ENCODE results near the gene ZNF497. TPM values are rescaled to one million over a fixed set of nuclear protein-coding genes. Genes with fewer than 3 reads are reported as not detected.

Gene ZNF497
- total and polyA plus RNA-seq, 2 of the 13 experiments (the other 11 are each of a cell fraction or from before 2014, with no cell fraction given), result 1.5 to 1.9 TPM

- no peak for TF ChIP-seq ZNF275 (CRISPR knock-in tag; IDR thresholded peaks at IDR 0.05; ENCODE audit: borderline replicate concordance)
- peak; percentile 85 for TF ChIP-seq NRL (CRISPR knock-in tag; IDR thresholded peaks at IDR 0.05; ENCODE audit: borderline replicate concordance)
- TF ChIP-seq PRPF4 (IDR thresholded peaks at IDR 0.05; ENCODE audit: low read depth, low read length, poor library complexity, severe bottlenecking), result no peak
- TF ChIP-seq ZNF337 (CRISPR knock-in tag; IDR thresholded peaks at IDR 0.05; ENCODE audit: borderline replicate concordance, low read depth), result 0 out of 2 replicates have a peak, but pooled peaks have one; percentile 59
- TF ChIP-seq ZNF501 (CRISPR knock-in tag; IDR thresholded peaks at IDR 0.05), result peak; percentile 94
- peak; percentile 57; the same call in 1 of the 2 replicates for TF ChIP-seq ZNF749 (CRISPR knock-in tag; IDR thresholded peaks at IDR 0.05; ENCODE audit: borderline replicate concordance)
- peak; percentile 56; the same call in 1 of the 2 replicates for TF ChIP-seq THAP9 (CRISPR knock-in tag; IDR thresholded peaks at IDR 0.05; ENCODE audit: borderline replicate concordance)
- TF ChIP-seq ZNF891 (CRISPR knock-in tag; IDR thresholded peaks at IDR 0.05), result 0 out of 2 replicates have a peak, but pooled peaks have one; percentile 48
- peak; percentile 98 for TF ChIP-seq RFXANK (CRISPR knock-in tag; IDR thresholded peaks at IDR 0.05)
- TF ChIP-seq MLX (CRISPR knock-in tag; IDR thresholded peaks at IDR 0.05), result peak; percentile 8; the same call in 1 of the 2 replicates
- TF ChIP-seq ZNF230 (CRISPR knock-in tag; IDR thresholded peaks at IDR 0.05), result no peak
- no peak for TF ChIP-seq KAT2B (IDR thresholded peaks at IDR 0.05; ENCODE audit: borderline replicate concordance, low read depth, low read length)
- TF ChIP-seq NFRKB (IDR thresholded peaks at IDR 0.05), result no peak
- peak; percentile 54; the same call in 1 of the 2 replicates for TF ChIP-seq MYC (CRISPR knock-in tag; IDR thresholded peaks at IDR 0.05; ENCODE audit: borderline replicate concordance)
- peak; percentile 99 for TF ChIP-seq U2AF2 (IDR thresholded peaks at IDR 0.05; ENCODE audit: low read depth, low read length)
- peak; percentile 98 for TF ChIP-seq RFX5 (IDR thresholded peaks at IDR 0.05; ENCODE audit: low read depth, low read length)
- no peak for TF ChIP-seq ZBED4 (CRISPR knock-in tag; IDR thresholded peaks at IDR 0.05; ENCODE audit: borderline replicate concordance)
- TF ChIP-seq KDM3A (CRISPR knock-in tag; IDR thresholded peaks at IDR 0.05; ENCODE audit: low read depth), result 0 out of 2 replicates have a peak, but pooled peaks have one; percentile 9
- TF ChIP-seq ZNF607 (CRISPR knock-in tag; IDR thresholded peaks at IDR 0.05; ENCODE audit: borderline replicate concordance), result 0 out of 2 replicates have a peak, but pooled peaks have one; percentile 35
Measured at GRCh38 chr19:58400916-58401839, 38.6 kb upstream of the ZNF497 start (continued).
